ENCODE data around the gene SAMD15.

- TF ChIP-seq CTCF (IDR thresholded peaks at IDR 0.05): no peak
- TF ChIP-seq POLR2A (IDR thresholded peaks at IDR 0.05): no peak
Measured at GRCh38 chr14:77343662-77344061, 33.5 kb upstream of the SAMD15 start.

Measured in body of pancreas (tissue), 4 donors.